ENCODE measurements around the gene UGT3A2. TPM values are rescaled to one million over a fixed set of nuclear protein-coding genes. Genes with fewer than 3 reads are reported as not detected.

The UGT3A2 gene
- total RNA-seq, 1 experiment from 2014 or later = 0.10 TPM

DNA sequence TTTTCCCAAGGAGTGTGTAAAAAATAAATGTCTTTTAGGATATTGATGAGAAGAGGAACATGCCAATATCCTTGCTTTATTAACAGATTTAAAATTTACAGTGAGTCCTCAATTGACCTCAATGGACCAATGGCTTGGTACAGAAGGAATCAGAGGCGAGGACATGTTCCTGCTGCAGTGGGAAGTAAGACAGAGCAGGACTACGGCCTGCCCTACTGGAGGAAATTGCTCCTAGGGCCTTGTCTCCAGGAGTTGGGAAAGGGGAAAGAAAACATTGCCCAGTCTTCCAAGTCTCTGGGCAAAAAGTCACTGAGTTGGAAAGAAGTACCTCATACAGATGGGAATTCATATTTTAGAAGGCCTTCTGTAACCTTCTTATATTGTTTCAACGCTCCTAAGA is 33.1 kb upstream of the UGT3A2 start:
- intact Hi-C loops (cut with micrococcal nuclease; ENCODE audit: unreplicated experiment) = no loop called here
- no TSS peak for BruUV-seq (replicated peaks)
- no peak for TF ChIP-seq TCF7L2 (IDR thresholded peaks at IDR 0.05; ENCODE audit: low read depth, low read length)
- no peak for TF ChIP-seq POLR2AphosphoS5 (IDR thresholded peaks at IDR 0.05; ENCODE audit: low read depth, low read length)
- TF ChIP-seq, protein P1, sequence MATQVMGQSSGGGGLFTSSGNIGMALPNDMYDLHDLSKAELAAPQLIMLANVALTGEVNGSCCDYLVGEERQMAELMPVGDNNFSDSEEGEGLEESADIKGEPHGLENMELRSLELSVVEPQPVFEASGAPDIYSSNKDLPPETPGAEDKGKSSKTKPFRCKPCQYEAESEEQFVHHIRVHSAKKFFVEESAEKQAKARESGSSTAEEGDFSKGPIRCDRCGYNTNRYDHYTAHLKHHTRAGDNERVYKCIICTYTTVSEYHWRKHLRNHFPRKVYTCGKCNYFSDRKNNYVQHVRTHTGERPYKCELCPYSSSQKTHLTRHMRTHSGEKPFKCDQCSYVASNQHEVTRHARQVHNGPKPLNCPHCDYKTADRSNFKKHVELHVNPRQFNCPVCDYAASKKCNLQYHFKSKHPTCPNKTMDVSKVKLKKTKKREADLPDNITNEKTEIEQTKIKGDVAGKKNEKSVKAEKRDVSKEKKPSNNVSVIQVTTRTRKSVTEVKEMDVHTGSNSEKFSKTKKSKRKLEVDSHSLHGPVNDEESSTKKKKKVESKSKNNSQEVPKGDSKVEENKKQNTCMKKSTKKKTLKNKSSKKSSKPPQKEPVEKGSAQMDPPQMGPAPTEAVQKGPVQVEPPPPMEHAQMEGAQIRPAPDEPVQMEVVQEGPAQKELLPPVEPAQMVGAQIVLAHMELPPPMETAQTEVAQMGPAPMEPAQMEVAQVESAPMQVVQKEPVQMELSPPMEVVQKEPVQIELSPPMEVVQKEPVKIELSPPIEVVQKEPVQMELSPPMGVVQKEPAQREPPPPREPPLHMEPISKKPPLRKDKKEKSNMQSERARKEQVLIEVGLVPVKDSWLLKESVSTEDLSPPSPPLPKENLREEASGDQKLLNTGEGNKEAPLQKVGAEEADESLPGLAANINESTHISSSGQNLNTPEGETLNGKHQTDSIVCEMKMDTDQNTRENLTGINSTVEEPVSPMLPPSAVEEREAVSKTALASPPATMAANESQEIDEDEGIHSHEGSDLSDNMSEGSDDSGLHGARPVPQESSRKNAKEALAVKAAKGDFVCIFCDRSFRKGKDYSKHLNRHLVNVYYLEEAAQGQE (IDR thresholded peaks at IDR 0.05; ENCODE audit: insufficient read depth in 1 of 2, low read depth in 2 of 2, low read length in 1 of 2) = no peak
- no peak for TF ChIP-seq SIN3A (IDR thresholded peaks at IDR 0.05; ENCODE audit: borderline replicate concordance, insufficient read depth, low read depth, low read length)
- TF ChIP-seq, protein P2, sequence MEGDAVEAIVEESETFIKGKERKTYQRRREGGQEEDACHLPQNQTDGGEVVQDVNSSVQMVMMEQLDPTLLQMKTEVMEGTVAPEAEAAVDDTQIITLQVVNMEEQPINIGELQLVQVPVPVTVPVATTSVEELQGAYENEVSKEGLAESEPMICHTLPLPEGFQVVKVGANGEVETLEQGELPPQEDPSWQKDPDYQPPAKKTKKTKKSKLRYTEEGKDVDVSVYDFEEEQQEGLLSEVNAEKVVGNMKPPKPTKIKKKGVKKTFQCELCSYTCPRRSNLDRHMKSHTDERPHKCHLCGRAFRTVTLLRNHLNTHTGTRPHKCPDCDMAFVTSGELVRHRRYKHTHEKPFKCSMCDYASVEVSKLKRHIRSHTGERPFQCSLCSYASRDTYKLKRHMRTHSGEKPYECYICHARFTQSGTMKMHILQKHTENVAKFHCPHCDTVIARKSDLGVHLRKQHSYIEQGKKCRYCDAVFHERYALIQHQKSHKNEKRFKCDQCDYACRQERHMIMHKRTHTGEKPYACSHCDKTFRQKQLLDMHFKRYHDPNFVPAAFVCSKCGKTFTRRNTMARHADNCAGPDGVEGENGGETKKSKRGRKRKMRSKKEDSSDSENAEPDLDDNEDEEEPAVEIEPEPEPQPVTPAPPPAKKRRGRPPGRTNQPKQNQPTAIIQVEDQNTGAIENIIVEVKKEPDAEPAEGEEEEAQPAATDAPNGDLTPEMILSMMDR (IDR thresholded peaks at IDR 0.05) = no peak
- H3K36me3 ChIP-seq (ENCODE audit: control insufficient read depth, insufficient read depth, low read length) = no peaks in the 10 kb centered on the region
- H3K27me3 ChIP-seq (ENCODE audit: control insufficient read depth, insufficient read depth, low read length) = no peaks in the 10 kb centered on the region
- DNase-seq (ENCODE audit: low read depth, low spot score) (no peak), ATAC-seq (no peak)
- H3K9me3 ChIP-seq (ENCODE audit: control insufficient read depth, insufficient read depth, low read depth, low read length) = no peaks in the 10 kb centered on the region
- ChIA-PET POLR2A (no interaction called here), CTCF (no interaction called here)
- no peak overlapping the region for H3K27ac ChIP-seq (ENCODE audit: low read length)
- in situ Hi-C loops (cut with HindIII; ENCODE audit: low pct_unique_long_range_greater_than_20kb, low sequenced_read_pairs) = no loop called here
- H3K4me3 ChIP-seq (ENCODE audit: low read depth in 2 of 2, low read length in 2 of 2) = no peak overlapping the region
- H3K4me1 ChIP-seq (ENCODE audit: control insufficient read depth, insufficient read depth, low read length) = no peaks in the 10 kb centered on the region

DNA sequence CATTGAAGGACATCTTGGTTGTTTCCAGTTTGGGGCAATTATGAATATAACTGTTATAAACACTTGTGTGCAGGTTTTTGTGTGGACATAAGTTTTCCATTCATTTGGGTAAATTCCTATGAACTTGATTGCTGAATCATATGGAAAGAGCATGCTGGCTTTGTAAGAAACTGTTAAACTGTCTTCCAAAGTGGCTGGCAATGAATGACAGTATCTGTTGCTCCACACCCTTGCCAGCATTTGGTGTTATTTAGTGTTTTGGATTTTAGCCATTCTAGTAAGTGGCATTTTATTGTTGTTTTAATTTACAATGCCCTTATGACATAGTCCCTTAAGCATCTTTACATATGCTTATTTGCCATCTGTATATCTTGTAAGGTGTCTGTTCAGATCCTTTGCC is 29.8 kb upstream of the UGT3A2 start:
- CTCF ChIA-PET = no interaction called here
- Histone ChIP-seq H3K36me3 (ENCODE audit: control insufficient read depth, insufficient read depth, low read length) (no peaks in the 10 kb centered on the region), H3K9me3 (ENCODE audit: control insufficient read depth, insufficient read depth, low read depth, low read length) (no peaks in the 10 kb centered on the region), H3K27me3 (ENCODE audit: control insufficient read depth, insufficient read depth, low read length) (0 out of 2 replicates have a peak, but pooled peaks cover 2% of the 10 kb centered on the region), H3K4me3 (ENCODE audit: low read depth in 2 of 2, low read length in 2 of 2) (no peak overlapping the region), H3K27ac (ENCODE audit: low read length) (no peak overlapping the region), H3K4me1 (ENCODE audit: control insufficient read depth, insufficient read depth, low read length) (no peaks in the 10 kb centered on the region)
- TF ChIP-seq, protein P2 (IDR thresholded peaks at IDR 0.05) = no peak
- TF ChIP-seq SIN3A (IDR thresholded peaks at IDR 0.05; ENCODE audit: borderline replicate concordance, insufficient read depth, low read depth, low read length) (no peak), TCF7L2 (IDR thresholded peaks at IDR 0.05; ENCODE audit: low read depth, low read length) (no peak), POLR2AphosphoS5 (IDR thresholded peaks at IDR 0.05; ENCODE audit: low read depth, low read length) (no peak)
- TF ChIP-seq, protein P1 (IDR thresholded peaks at IDR 0.05; ENCODE audit: insufficient read depth in 1 of 2, low read depth in 2 of 2, low read length in 1 of 2) = no peak
- no peak for ATAC-seq
- intact Hi-C loops (cut with micrococcal nuclease; ENCODE audit: unreplicated experiment) (no loop called here), in situ Hi-C loops (cut with HindIII; ENCODE audit: low pct_unique_long_range_greater_than_20kb, low sequenced_read_pairs) (no loop called here)
- POLR2A ChIA-PET = no interaction called here
- no peak for DNase-seq (ENCODE audit: low read depth, low spot score)
- no TSS peak for BruUV-seq (replicated peaks)

Data from Panc1 (cell line).